ENCODE data around the gene CYB561D1. TPM values are rescaled to one million over a fixed set of nuclear protein-coding genes. Genes with fewer than 3 reads are reported as not detected.
A peak's percentile ranks its signal among the peaks of the same experiment; 100 is the strongest.

CYB561D1 gene
- total and polyA plus RNA-seq, 2 of the 13 experiments (the other 11 are each of a cell fraction or from before 2014, with no cell fraction given) = 3.9 to 4.1 TPM

GRCh38 chr1:109547463-109548320, 53.8 kb downstream of the CYB561D1 start (continued):
- TF ChIP-seq, protein P1, sequence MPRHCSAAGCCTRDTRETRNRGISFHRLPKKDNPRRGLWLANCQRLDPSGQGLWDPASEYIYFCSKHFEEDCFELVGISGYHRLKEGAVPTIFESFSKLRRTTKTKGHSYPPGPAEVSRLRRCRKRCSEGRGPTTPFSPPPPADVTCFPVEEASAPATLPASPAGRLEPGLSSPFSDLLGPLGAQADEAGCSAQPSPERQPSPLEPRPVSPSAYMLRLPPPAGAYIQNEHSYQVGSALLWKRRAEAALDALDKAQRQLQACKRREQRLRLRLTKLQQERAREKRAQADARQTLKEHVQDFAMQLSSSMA (CRISPR knock-in tag; IDR thresholded peaks at IDR 0.05) = no peak
- no peak for TF ChIP-seq EZH2 (conservative IDR thresholded peaks at IDR 0.05; ENCODE audit: low read depth, low read length)
- no peak for TF ChIP-seq TFE3 (CRISPR knock-in tag; IDR thresholded peaks at IDR 0.05)
- TF ChIP-seq, protein P2, sequence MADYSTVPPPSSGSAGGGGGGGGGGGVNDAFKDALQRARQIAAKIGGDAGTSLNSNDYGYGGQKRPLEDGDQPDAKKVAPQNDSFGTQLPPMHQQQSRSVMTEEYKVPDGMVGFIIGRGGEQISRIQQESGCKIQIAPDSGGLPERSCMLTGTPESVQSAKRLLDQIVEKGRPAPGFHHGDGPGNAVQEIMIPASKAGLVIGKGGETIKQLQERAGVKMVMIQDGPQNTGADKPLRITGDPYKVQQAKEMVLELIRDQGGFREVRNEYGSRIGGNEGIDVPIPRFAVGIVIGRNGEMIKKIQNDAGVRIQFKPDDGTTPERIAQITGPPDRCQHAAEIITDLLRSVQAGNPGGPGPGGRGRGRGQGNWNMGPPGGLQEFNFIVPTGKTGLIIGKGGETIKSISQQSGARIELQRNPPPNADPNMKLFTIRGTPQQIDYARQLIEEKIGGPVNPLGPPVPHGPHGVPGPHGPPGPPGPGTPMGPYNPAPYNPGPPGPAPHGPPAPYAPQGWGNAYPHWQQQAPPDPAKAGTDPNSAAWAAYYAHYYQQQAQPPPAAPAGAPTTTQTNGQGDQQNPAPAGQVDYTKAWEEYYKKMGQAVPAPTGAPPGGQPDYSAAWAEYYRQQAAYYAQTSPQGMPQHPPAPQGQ (CRISPR knock-in tag; IDR thresholded peaks at IDR 0.05; ENCODE audit: borderline replicate concordance) = 0 out of 2 replicates have a peak, but pooled peaks have one; percentile 6
- TF ChIP-seq ZHX2 (IDR thresholded peaks at IDR 0.05; ENCODE audit: low read depth) = no peak
- TF ChIP-seq ZHX2 (CRISPR knock-in tag; IDR thresholded peaks at IDR 0.05; ENCODE audit: borderline replicate concordance) = no peak
- no peak for TF ChIP-seq TBX2 (CRISPR knock-in tag; IDR thresholded peaks at IDR 0.05; ENCODE audit: borderline replicate concordance)
- TF ChIP-seq ZNF446 (CRISPR knock-in tag; IDR thresholded peaks at IDR 0.05) = no peak
- no peak for TF ChIP-seq KLF15 (CRISPR knock-in tag; IDR thresholded peaks at IDR 0.05; ENCODE audit: borderline replicate concordance)
- no peak for TF ChIP-seq RCOR2 (CRISPR knock-in tag; IDR thresholded peaks at IDR 0.05)
- no peak for TF ChIP-seq DPF2 (CRISPR knock-in tag; IDR thresholded peaks at IDR 0.05; ENCODE audit: borderline replicate concordance, low read depth)
- TF ChIP-seq ZNF792 (CRISPR knock-in tag; IDR thresholded peaks at IDR 0.05) = no peak
- no peak for TF ChIP-seq RBAK (CRISPR knock-in tag; IDR thresholded peaks at IDR 0.05)
- no peak for TF ChIP-seq SIX1 (CRISPR knock-in tag; IDR thresholded peaks at IDR 0.05; ENCODE audit: borderline replicate concordance)
- TF ChIP-seq FOXM1 (CRISPR knock-in tag; IDR thresholded peaks at IDR 0.05) = no peak
- no peak for TF ChIP-seq RBFOX2 (IDR thresholded peaks at IDR 0.05; ENCODE audit: low read depth, low read length)
- TF ChIP-seq HCFC1 (IDR thresholded peaks at IDR 0.05; ENCODE audit: low read depth, low read length) = no peak
- TF ChIP-seq, protein P3, sequence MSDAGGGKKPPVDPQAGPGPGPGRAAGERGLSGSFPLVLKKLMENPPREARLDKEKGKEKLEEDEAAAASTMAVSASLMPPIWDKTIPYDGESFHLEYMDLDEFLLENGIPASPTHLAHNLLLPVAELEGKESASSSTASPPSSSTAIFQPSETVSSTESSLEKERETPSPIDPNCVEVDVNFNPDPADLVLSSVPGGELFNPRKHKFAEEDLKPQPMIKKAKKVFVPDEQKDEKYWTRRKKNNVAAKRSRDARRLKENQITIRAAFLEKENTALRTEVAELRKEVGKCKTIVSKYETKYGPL (CRISPR knock-in tag; IDR thresholded peaks at IDR 0.05) = no peak
- TF ChIP-seq RARA (CRISPR knock-in tag; IDR thresholded peaks at IDR 0.05) = no peak
